Esophagus mucosa (tissue), 1 donor: ENCODE data around the gene CAPS. TPM values are rescaled to one million over a fixed set of nuclear protein-coding genes. Genes with fewer than 3 reads are reported as not detected.

Experiments used
- ATAC-seq: fragments of 200-7000 bp; cut with Tn5 transposase; one replicate; pipeline ENCODE4 v1.9.1; 2020
- total RNA-seq: library from RNA; stranded (reverse); gene quantifications from one replicate; pipeline ENCODE4 v1.2.4, GENCODE V29; 2023
- donor health status: DM: yes; HTN: yes; CAD: no.

Gene CAPS
- total RNA-seq, 1 donor from 2014 or later = 2.7 TPM

GRCh38 chr19:5892772-5893275, 21.2 kb upstream of the CAPS start:
- ATAC-seq = no peak

DNA sequence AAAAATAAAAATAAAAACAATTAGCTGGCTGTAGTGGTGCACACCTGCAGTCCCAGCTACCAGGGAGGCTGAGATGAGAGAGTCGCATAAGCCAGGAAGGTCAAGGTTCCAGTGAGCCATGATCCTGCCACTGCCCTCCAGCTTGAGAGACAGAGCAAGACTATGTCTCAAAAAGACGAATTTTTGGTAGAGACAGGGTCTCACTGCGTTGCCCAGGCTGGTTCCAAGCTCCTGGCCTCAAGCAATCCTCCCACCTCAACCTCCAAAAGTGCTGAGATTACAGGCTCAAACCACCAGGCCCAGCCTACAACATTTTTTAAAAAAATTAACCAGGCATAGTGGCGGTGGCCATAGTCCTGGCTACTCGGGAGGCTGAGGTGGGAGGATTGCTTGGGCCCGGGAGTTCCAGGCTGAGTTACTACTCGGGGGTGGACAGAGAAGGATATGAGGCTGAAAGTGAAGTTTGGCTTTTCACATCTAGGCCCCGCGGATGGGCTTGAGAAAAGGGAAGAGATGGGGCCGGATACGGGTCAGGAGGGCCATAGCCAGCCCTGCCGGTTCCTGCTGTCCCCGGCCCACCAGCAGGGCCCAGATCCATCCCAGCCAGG, 20.7 kb upstream of the CAPS start:
- ATAC-seq = no peak

GRCh38 chr19:5893907-5894703, 19.9 kb upstream of the CAPS start:
- peak; percentile 27 for ATAC-seq

DNA sequence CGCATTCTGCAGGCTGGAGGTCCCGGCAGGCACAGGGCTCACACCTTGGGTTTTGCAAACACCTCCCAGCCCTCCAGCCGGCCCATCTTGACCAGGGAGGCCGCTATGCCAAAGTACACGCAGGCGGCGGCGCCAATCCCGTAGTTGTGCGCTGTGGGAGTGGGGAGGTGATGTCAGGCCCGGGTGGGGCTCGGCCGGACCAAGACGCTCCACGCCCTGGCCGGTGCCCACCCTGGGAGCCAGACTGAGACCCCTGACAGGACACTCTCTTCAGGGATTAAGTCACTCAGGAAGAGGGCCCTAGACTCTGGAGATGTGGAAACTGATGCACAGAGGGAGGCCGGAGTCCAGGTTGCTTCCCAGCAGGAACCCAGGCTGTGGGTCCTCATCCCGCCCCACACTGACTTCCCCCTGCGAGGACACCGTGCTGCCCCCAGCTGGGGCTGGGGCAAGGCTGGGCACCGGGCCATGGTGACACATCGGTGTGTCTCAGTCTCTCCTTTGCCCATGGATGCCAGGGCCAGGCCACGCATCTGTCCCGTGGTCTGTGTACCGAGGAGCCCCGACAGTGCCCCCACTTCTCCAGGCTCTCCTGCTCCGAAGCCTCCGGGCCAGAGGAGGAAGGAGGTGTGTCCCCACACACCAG, 19.2 kb upstream of the CAPS start:
- no peak for ATAC-seq

DNA sequence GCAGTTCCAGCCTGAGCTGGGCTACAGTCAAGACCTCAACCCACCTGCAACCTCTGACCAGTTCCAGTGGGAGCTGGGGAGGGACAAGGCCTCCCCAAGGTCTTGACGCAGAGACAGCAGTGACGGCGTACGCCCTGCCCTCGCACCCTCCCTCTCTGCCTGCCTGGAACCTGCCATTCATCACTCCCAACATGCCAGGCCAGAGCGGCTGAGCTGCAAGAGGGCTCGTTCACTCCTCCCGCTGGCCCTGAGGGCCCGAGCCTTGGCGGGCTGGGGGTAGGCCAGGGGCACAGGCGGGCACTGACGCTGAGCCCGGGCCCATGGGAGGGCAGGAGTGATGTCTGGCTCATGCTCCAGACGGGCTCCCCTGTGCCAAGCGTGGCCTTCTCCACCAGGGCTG, 18.6 kb upstream of the CAPS start:
- ATAC-seq = no peak

- ATAC-seq = no peak
Observed at GRCh38 chr19:5895890-5896289, 18.2 kb upstream of the CAPS start.

GRCh38 chr19:5896365-5897076, 17.5 kb upstream of the CAPS start:
- ATAC-seq = no peak

DNA sequence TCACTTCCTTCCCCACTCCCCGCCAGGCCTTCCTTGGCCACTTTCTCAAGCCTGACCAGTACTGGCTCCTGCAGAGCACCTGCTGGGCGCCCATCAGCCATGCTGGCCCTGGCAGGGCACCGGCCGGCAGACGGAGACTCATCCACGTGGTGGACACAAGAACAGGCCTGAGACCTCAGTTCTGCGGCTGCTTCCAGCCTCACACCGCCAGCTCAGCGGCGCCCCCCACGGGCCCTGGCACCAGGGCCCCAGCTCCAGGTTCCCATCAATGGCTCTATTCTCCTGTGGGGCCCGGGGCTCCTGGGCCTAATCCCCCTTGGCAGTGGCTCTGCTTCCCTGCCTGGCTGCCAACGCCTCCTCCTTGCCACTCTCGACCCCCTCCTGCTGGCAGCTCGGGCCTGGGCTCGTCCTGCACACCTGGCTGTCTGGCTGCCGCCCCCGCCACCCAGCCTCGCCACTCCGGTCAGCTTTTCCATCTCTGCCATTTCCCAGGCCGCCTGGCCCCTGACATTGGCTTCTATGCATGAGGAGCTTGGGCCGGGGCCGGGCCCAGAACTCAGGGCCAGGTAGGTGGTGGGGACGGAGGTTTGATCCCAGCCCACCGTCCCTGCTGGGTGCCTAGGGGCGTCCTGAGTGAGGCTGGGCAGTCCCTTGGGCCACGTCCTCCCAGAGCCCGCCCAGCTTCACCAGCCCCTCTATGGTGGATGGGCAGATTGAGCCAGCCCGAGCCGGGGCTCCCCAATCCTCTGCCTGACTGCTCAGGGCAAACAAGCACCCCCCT, 16.7 kb upstream of the CAPS start:
- no peak for ATAC-seq

GRCh38 chr19:5899728-5900526, 14.1 kb upstream of the CAPS start:
- no peak for ATAC-seq

GRCh38 chr19:5900976-5901375, 13.1 kb upstream of the CAPS start:
- no peak for ATAC-seq

- no peak for ATAC-seq
Observed at GRCh38 chr19:5903056-5903623, 10.9 kb upstream of the CAPS start.

- peak; percentile 80 for ATAC-seq
Observed at GRCh38 chr19:5903624-5904351, 10.3 kb upstream of the CAPS start, which contains the start of gene NDUFA11. Gene NDUFA11, minus strand, starts transcription at chr19:5903790. Its CDS starts 82 bp downstream, at chr19:5903708.

GRCh38 chr19:5904352-5905113, 9.5 kb upstream of the CAPS start, which contains the start of gene VMAC:
Gene VMAC, plus strand, starts transcription at chr19:5904872. Its CDS starts 19 bp downstream, at chr19:5904891.
- peak; percentile 88 for ATAC-seq

- no peak for ATAC-seq
Observed at GRCh38 chr19:5905114-5905778, 8.8 kb upstream of the CAPS start.

DNA sequence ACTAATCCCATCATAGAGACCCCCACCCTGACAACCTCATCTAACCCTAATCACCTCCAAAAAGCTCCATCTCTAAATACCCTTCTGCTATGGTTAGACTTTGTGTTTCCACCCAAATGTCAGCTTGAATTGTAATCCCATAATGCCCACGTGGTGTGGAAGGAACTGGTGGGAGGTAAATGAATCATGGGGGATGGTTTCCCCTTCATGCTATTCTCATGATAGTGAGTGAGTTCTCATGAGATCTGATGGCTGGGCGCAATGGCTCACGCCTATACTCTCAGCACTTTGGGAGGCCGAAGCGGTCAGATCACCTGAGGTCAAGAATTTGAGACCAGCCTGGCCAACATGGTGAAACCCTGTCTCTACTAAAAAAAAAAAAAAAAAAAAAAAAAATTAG, 6.8 kb upstream of the CAPS start:
- ATAC-seq = no peak

DNA sequence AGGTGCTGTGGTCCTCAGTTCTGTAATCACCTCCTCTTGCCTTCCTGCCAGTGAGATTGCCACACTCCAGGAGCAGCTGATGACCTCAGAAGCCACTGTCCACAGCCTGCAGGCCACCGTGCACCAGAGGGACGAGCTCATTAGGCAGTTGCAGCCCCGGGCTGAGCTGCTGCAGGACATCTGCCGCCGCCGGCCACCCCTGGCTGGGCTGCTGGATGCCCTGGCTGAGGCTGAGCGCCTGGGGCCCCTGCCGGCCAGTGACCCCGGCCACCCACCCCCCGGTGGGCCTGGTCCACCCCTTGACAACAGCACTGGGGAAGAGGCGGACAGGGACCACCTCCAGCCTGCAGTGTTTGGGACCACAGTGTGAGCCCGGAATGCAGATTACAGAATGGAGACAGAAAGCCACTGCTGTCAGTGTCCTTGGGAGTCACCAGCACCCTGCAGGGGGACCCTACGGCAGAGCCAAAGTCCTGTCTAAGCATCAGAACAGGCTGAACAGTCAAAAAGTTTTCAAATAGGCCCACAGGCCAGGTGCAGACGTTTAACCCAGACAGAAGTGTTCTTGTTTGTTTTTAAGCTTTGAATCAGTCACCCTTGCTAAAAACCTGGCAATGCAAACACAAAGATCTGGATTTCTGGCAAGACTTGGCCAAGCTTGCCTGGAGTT, 5.1 kb upstream of the CAPS start:
- no peak for ATAC-seq

DNA sequence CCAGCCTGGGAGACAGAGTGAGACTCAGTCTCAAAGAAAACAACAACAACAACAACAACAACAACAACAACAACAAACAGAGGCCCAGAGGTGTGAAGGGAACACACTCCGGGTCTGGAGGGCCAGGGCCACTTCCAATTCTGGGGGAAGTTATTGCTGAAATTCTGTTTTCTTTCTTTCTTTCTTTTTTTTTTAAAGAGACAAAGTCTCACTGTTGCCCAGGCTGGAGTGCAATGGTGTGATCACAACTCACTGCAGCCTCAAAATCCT, 3.5 kb upstream of the CAPS start:
- no peak for ATAC-seq

- ATAC-seq = no peak
Observed at GRCh38 chr19:5911366-5911765, 2.7 kb upstream of the CAPS start.
